ENCODE results near the gene FYN. TPM values are rescaled to one million over a fixed set of nuclear protein-coding genes. Genes with fewer than 3 reads are reported as not detected.

FYN gene
- total and polyA plus RNA-seq, 2 experiments from 2014 or later: 58.6 to 166 TPM

GRCh38 chr6:111752476-111752875 lies 120.8 kb downstream of the FYN start:
- Histone ChIP-seq H3K4me1 (ENCODE audit: insufficient read depth) (peaks cover 22% of the 10 kb centered on the region), H3K4me3 (no peak overlapping the region), H3K79me2 (ENCODE audit: insufficient read depth) (peaks cover 90% of the 10 kb centered on the region), H3K27me3 (replicated peaks; ENCODE audit: insufficient read depth) (no peaks in the 10 kb centered on the region), H3F3A (ENCODE audit: insufficient read depth) (peaks cover 9% of the 10 kb centered on the region; the same call in 1 of the 2 replicates), H3K9me3 (ENCODE audit: low read depth) (no peaks in the 10 kb centered on the region), H3K9ac (no peak overlapping the region), H2AFZ (no peak overlapping the region), H4K20me1 (ENCODE audit: insufficient read depth) (no peaks in the 10 kb centered on the region), H3K4me2 (ENCODE audit: unreplicated experiment) (no peak overlapping the region), H3K36me3 (ENCODE audit: low read depth) (no peaks in the 10 kb centered on the region), H3K27ac (no peak overlapping the region), H3K9me2 (ENCODE audit: insufficient read depth) (no peaks in the 10 kb centered on the region)
- in situ Hi-C loops (cut with MboI): no loop called here
- DNase-seq: no peak
- no peak for TF ChIP-seq EZH2phosphoT487 (IDR thresholded peaks at IDR 0.05; ENCODE audit: insufficient read depth, low read depth)
- TF ChIP-seq EZH2 (IDR thresholded peaks at IDR 0.05; ENCODE audit: insufficient read depth, poor library complexity, severe bottlenecking): no peak

GRCh38 chr6:111750753-111751673 lies 122.2 kb downstream of the FYN start:
- in situ Hi-C loops (cut with MboI): no loop called here
- no peaks in the 10 kb centered on the region for H3K27me3 ChIP-seq (replicated peaks; ENCODE audit: insufficient read depth)
- peaks cover 83% of the 10 kb centered on the region for H3K79me2 ChIP-seq (ENCODE audit: insufficient read depth)
- no peak overlapping the region for H3K4me3 ChIP-seq
- H3K36me3 ChIP-seq (ENCODE audit: low read depth): no peaks in the 10 kb centered on the region
- no peak overlapping the region for H2AFZ ChIP-seq
- 0 out of 2 replicates have a peak, but pooled peaks cover 9% of the 10 kb centered on the region for H3K4me1 ChIP-seq (ENCODE audit: insufficient read depth)
- TF ChIP-seq EZH2phosphoT487 (IDR thresholded peaks at IDR 0.05; ENCODE audit: insufficient read depth, low read depth) (no peak), EZH2 (IDR thresholded peaks at IDR 0.05; ENCODE audit: insufficient read depth, poor library complexity, severe bottlenecking) (no peak)
- no peak for DNase-seq
- no peak overlapping the region for H3K27ac ChIP-seq
- H3K9me3 ChIP-seq (ENCODE audit: low read depth): no peaks in the 10 kb centered on the region
- 96 to 97% methylated on average over 6 of the region's 6 CpGs for whole genome bisulfite sequencing, 2 experiments (ENCODE audit: low coverage in 1 of 2, low lambda C conversion rate in 2 of 2, missing lambda C conversion rate in 2 of 2)
- no peaks in the 10 kb centered on the region for H4K20me1 ChIP-seq (ENCODE audit: insufficient read depth)
- peaks cover 4% of the 10 kb centered on the region; the same call in 1 of the 2 replicates for H3F3A ChIP-seq (ENCODE audit: insufficient read depth)
- H3K9ac ChIP-seq: no peak overlapping the region
- no peak overlapping the region for H3K4me2 ChIP-seq (ENCODE audit: unreplicated experiment)
- H3K9me2 ChIP-seq (ENCODE audit: insufficient read depth): no peaks in the 10 kb centered on the region

GRCh38 chr6:111750153-111750552 lies 123.1 kb downstream of the FYN start:
- Histone ChIP-seq H3K9me2 (ENCODE audit: insufficient read depth) (no peaks in the 10 kb centered on the region), H3K9ac (no peak overlapping the region), H3K4me2 (ENCODE audit: unreplicated experiment) (no peak overlapping the region), H3K36me3 (ENCODE audit: low read depth) (no peaks in the 10 kb centered on the region), H3F3A (ENCODE audit: insufficient read depth) (peaks cover 4% of the 10 kb centered on the region; the same call in 1 of the 2 replicates), H3K9me3 (ENCODE audit: low read depth) (no peaks in the 10 kb centered on the region), H3K4me3 (no peak overlapping the region), H3K4me1 (ENCODE audit: insufficient read depth) (0 out of 2 replicates have a peak, but pooled peaks cover under 1% of the 10 kb centered on the region), H3K79me2 (ENCODE audit: insufficient read depth) (peaks cover 83% of the 10 kb centered on the region), H3K27ac (no peak overlapping the region), H3K27me3 (replicated peaks; ENCODE audit: insufficient read depth) (no peaks in the 10 kb centered on the region), H2AFZ (no peak overlapping the region), H4K20me1 (ENCODE audit: insufficient read depth) (peaks cover 3% of the 10 kb centered on the region; the same call in 1 of the 2 replicates)
- TF ChIP-seq EZH2 (IDR thresholded peaks at IDR 0.05; ENCODE audit: insufficient read depth, poor library complexity, severe bottlenecking) (no peak), EZH2phosphoT487 (IDR thresholded peaks at IDR 0.05; ENCODE audit: insufficient read depth, low read depth) (no peak)
- no peak for DNase-seq
- in situ Hi-C loops (cut with MboI): no loop called here
- WGBS, 2 experiments (ENCODE audit: low coverage in 1 of 2, low lambda C conversion rate in 2 of 2, missing lambda C conversion rate in 2 of 2): 90 to 94% methylated on average over 7 of the region's 7 CpGs

GRCh38 chr6:111748231-111748647 lies 125.0 kb downstream of the FYN start:
- peaks cover 13% of the 10 kb centered on the region; the same call in 1 of the 2 replicates for H3K4me1 ChIP-seq (ENCODE audit: insufficient read depth)
- H3K4me2 ChIP-seq (ENCODE audit: unreplicated experiment): no peak overlapping the region
- 92 to 94% methylated on average over 3 of the region's 3 CpGs for WGBS, 2 experiments (ENCODE audit: low coverage in 1 of 2, low lambda C conversion rate in 2 of 2, missing lambda C conversion rate in 2 of 2)

More at GRCh38 chr6:111748231-111748647, 125.0 kb downstream of the FYN start:
- no peak for TF ChIP-seq EZH2phosphoT487 (IDR thresholded peaks at IDR 0.05; ENCODE audit: insufficient read depth, low read depth)
- TF ChIP-seq EZH2 (IDR thresholded peaks at IDR 0.05; ENCODE audit: insufficient read depth, poor library complexity, severe bottlenecking): no peak
- peaks cover 7% of the 10 kb centered on the region; the same call in 1 of the 2 replicates for H4K20me1 ChIP-seq (ENCODE audit: insufficient read depth)
- no peaks in the 10 kb centered on the region for H3K9me2 ChIP-seq (ENCODE audit: insufficient read depth)
- H3K27me3 ChIP-seq (replicated peaks; ENCODE audit: insufficient read depth): no peaks in the 10 kb centered on the region
- H3K36me3 ChIP-seq (ENCODE audit: low read depth): no peaks in the 10 kb centered on the region
- no peak overlapping the region for H3K4me3 ChIP-seq
- H3K9me3 ChIP-seq (ENCODE audit: low read depth): no peaks in the 10 kb centered on the region
- no peak overlapping the region for H3K9ac ChIP-seq
- H2AFZ ChIP-seq: no peak overlapping the region
- peaks cover 9% of the 10 kb centered on the region; the same call in 1 of the 2 replicates for H3F3A ChIP-seq (ENCODE audit: insufficient read depth)
- H3K27ac ChIP-seq: no peak overlapping the region
- peaks cover 80% of the 10 kb centered on the region for H3K79me2 ChIP-seq (ENCODE audit: insufficient read depth)
- in situ Hi-C loops (cut with MboI): no loop called here
- DNase-seq: no peak
